KOPT-K1 (cell line): Measurements from ENCODE around the gene PLCH2.

Experiments
- H3K27ac ChIP-seq: fragments of 200-600 bp; sonication (generic); 2 replicates; pipeline ENCODE4 v1.5.1; 2016; ENCODE audit warnings: antibody characterized with exemption, mild to moderate bottlenecking, low read depth, low read length; ENCODE audit not compliant: poor library complexity, severe bottlenecking
- H3K36me3 ChIP-seq: fragments of 200-600 bp; sonication (generic); 2 replicates; pipeline ENCODE4 v1.5.1; 2017; ENCODE audit warnings: antibody characterized with exemption, mild to moderate bottlenecking, low read length, moderate library complexity; ENCODE audit not compliant: insufficient read depth
- H3K9me3 ChIP-seq: fragments of 200-600 bp; sonication (generic); 2 replicates; pipeline ENCODE4 v1.5.1; 2017; ENCODE audit warnings: antibody characterized with exemption, low read length, mild to moderate bottlenecking; ENCODE audit not compliant: insufficient read depth, poor library complexity, severe bottlenecking

PLCH2 gene, protein sequence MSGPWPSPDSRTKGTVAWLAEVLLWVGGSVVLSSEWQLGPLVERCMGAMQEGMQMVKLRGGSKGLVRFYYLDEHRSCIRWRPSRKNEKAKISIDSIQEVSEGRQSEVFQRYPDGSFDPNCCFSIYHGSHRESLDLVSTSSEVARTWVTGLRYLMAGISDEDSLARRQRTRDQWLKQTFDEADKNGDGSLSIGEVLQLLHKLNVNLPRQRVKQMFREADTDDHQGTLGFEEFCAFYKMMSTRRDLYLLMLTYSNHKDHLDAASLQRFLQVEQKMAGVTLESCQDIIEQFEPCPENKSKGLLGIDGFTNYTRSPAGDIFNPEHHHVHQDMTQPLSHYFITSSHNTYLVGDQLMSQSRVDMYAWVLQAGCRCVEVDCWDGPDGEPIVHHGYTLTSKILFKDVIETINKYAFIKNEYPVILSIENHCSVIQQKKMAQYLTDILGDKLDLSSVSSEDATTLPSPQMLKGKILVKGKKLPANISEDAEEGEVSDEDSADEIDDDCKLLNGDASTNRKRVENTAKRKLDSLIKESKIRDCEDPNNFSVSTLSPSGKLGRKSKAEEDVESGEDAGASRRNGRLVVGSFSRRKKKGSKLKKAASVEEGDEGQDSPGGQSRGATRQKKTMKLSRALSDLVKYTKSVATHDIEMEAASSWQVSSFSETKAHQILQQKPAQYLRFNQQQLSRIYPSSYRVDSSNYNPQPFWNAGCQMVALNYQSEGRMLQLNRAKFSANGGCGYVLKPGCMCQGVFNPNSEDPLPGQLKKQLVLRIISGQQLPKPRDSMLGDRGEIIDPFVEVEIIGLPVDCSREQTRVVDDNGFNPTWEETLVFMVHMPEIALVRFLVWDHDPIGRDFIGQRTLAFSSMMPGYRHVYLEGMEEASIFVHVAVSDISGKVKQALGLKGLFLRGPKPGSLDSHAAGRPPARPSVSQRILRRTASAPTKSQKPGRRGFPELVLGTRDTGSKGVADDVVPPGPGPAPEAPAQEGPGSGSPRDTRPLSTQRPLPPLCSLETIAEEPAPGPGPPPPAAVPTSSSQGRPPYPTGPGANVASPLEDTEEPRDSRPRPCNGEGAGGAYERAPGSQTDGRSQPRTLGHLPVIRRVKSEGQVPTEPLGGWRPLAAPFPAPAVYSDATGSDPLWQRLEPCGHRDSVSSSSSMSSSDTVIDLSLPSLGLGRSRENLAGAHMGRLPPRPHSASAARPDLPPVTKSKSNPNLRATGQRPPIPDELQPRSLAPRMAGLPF (N-terminal part only)

DNA sequence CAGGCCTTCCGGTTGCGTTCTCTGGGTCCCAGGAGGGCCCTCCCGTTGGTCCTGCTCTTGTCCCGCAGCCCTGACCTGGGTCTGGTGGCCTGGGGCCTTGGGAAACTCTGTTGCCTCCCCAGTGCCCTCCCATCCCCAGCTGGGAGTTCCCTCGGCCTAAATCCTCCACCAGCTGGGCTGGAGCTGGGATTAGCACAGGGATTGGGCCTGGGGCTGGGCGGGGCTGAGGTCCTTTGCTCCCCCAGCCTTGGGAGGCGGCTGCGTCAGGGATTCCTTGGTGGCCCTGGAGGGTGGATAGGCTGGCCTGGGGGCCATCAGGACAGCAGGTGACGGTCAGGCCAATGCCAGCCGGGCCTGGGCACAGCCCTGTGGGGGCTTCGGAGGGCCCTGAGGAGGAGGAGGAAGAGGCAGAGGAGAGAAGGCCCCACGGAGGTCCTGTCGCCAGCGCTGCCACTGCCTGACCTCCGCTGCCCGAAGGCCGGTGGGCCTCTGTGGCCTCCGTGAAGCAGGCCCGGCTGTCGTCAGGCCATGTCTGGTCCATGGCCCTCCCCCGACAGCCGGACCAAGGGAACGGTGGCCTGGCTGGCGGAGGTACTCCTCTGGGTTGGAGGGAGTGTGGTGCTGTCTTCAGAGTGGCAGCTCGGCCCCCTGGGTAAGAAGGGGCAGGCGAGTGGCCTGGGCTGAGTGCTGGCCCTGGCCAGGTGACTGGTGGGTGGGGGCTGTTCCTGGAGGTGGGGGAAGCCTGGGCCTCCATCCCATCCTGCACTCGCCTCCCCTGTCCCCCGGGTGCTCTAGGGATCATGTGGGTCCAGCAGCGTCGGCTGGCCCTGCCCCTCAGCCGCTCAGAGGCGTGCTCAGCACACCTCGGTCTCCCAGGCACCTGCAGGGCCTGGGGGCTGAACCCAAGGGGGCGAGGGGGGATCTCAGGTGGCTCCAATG lies at the start of gene PLCH2:
TSS of gene PLCH2 (plus strand) at position 229 of the 939 bp plus-strand sequence. CDS start at position 529, 300 bp downstream.
- Histone ChIP-seq H3K9me3 (no peaks in the 10 kb centered on the region), H3K27ac (no peak within 1 kb of the TSS), H3K36me3 (no peaks in the 10 kb centered on the region)

- Histone ChIP-seq H3K36me3 (no peaks in the 10 kb centered on the region), H3K9me3 (peaks cover 27% of the 10 kb centered on the region), H3K27ac (no peak overlapping the region)
These were observed 49.5 kb upstream of the PLCH2 start for GRCh38 chr1:2426540-2426939.

GRCh38 chr1:2427051-2427450 lies 49.0 kb upstream of the PLCH2 start:
- peaks cover 27% of the 10 kb centered on the region for H3K9me3 ChIP-seq
- H3K27ac ChIP-seq: no peak overlapping the region
- no peaks in the 10 kb centered on the region for H3K36me3 ChIP-seq

DNA sequence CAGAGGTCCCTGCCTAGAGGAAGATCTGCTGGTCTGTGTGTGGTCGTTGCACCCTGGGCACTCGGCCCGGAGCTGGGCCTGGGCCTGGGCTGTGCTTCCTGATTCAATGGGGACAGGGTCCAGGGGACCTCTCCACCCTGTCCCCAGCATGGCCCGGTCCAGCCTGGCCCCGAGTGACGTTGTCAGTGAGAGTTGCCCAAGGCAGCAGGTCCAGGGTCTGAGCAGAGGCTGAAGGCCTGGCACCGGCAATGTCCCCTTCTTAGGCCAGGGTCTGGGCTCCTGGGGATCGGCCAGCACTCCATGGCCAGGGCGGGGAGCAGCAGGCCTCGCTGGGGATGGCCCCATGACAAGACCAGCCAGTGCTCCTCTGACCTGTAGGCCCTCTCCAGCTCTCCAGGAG lies 48.1 kb upstream of the PLCH2 start:
- Histone ChIP-seq H3K9me3 (peaks cover 19% of the 10 kb centered on the region), H3K27ac (no peak overlapping the region), H3K36me3 (no peaks in the 10 kb centered on the region)

DNA sequence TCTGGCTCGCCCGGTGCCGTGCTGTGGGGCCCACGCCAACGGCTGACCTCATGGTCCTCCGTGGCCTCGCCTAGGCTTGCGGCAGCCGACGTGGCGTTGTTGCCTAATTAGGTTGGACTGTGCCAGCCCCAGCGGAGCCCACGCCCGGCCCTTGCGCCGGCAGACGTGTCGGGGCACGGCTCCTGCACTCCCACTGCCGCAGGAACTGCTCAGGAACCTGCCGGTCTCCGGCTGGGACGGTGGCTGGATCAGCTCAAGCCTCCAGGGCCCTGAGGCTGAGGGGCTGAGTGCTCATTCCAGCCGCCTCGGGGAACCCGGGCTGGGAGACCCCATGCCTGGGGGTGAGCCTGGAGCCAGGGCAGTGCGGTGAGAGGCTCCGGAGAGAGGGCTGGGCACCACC lies 47.6 kb upstream of the PLCH2 start:
- Histone ChIP-seq H3K36me3 (no peaks in the 10 kb centered on the region), H3K27ac (no peak overlapping the region), H3K9me3 (peaks cover 14% of the 10 kb centered on the region)

DNA sequence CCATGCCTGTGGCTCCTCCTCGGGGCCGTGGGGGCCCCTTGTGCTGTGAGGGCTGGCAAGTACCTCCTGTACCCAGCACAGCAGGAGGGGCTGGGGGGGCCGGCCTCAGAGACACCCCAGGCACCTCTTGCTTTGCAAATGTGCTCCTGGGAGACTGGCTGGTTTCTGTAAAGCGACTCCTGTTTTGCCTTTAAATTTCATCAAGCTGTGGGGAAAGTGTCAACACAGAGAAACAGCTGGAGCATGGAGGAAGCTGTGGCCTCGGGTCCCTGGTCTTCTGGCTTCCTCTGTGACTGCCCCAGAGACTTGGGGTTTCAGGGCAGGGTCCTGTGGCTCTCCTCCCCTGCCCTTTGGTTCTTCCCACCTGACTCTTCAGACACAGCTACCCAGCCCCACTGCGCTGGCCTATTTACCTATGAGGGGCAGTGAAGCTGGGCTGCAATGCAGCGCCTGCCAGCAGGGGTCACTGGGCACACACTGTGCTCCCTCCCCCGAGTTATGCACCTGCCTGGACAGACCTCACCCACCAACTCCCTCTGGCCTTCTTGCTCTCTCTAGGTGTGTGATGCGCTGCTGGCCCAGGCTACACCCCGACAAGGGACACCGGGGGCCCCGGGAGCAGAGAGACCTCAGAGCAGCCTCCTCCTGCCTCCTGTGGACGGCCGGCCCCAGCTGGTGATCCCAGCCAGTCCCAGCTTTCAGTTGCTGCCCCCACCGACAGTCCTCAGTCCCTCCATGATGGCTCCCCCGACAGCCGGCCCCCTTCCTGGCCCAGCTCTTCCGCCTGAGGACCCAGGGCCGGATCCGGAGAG lies 46.1 kb upstream of the PLCH2 start:
- no peaks in the 10 kb centered on the region for H3K36me3 ChIP-seq
- no peak overlapping the region for H3K27ac ChIP-seq
- H3K9me3 ChIP-seq: peaks cover 11% of the 10 kb centered on the region

GRCh38 chr1:2430592-2430973 lies 45.5 kb upstream of the PLCH2 start:
- peaks cover 11% of the 10 kb centered on the region for H3K9me3 ChIP-seq
- no peaks in the 10 kb centered on the region for H3K36me3 ChIP-seq
- H3K27ac ChIP-seq: no peak overlapping the region

GRCh38 chr1:2431103-2431502 lies 45.0 kb upstream of the PLCH2 start:
- peaks cover 11% of the 10 kb centered on the region for H3K9me3 ChIP-seq
- H3K27ac ChIP-seq: no peak overlapping the region

GRCh38 chr1:2431518-2431917 lies 44.6 kb upstream of the PLCH2 start:
- no peaks in the 10 kb centered on the region for H3K36me3 ChIP-seq
- peaks cover 11% of the 10 kb centered on the region for H3K9me3 ChIP-seq
- no peak overlapping the region for H3K27ac ChIP-seq

More at GRCh38 chr1:2431103-2431502, 45.0 kb upstream of the PLCH2 start:
- no peaks in the 10 kb centered on the region for H3K36me3 ChIP-seq

DNA sequence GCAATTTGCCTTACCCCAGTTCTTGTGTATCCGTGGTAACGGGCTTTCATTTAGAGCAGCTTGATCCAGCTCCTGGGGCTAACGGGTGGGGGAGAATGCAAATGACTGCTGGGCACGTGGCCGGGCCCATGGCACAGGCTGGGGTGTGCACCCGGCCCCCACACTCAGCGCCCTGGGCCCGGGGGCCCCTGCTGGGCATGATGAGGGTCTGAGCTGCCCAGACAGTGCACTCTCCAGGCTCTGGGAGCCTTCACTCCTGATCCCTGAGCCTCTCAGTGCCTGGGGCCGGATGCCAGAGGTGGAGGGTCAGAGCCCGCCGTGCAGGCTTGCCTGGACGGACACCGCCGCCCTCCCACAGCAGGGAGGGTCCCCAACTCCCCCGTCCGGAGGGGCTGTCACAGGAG lies 43.6 kb upstream of the PLCH2 start:
- Histone ChIP-seq H3K9me3 (peaks cover 11% of the 10 kb centered on the region), H3K36me3 (no peaks in the 10 kb centered on the region), H3K27ac (no peak overlapping the region)

GRCh38 chr1:2433196-2433595 lies 42.9 kb upstream of the PLCH2 start:
- no peak overlapping the region for H3K27ac ChIP-seq
- H3K36me3 ChIP-seq: no peaks in the 10 kb centered on the region
- H3K9me3 ChIP-seq: peaks cover 11% of the 10 kb centered on the region

GRCh38 chr1:2433936-2434655 lies 42.0 kb upstream of the PLCH2 start:
- Histone ChIP-seq H3K9me3 (peaks cover 11% of the 10 kb centered on the region), H3K36me3 (no peaks in the 10 kb centered on the region), H3K27ac (no peak overlapping the region)

GRCh38 chr1:2435091-2435490 lies 41.0 kb upstream of the PLCH2 start:
- no peak overlapping the region for H3K27ac ChIP-seq
- peaks cover 2% of the 10 kb centered on the region for H3K9me3 ChIP-seq
- H3K36me3 ChIP-seq: no peaks in the 10 kb centered on the region
